ENCODE results near the gene NSF. TPM values are rescaled to one million over a fixed set of nuclear protein-coding genes. Genes with fewer than 3 reads are reported as not detected.

The NSF gene
- total and polyA plus RNA-seq, 12 donors: 7.5 to 101 (median 44.8) TPM

DNA sequence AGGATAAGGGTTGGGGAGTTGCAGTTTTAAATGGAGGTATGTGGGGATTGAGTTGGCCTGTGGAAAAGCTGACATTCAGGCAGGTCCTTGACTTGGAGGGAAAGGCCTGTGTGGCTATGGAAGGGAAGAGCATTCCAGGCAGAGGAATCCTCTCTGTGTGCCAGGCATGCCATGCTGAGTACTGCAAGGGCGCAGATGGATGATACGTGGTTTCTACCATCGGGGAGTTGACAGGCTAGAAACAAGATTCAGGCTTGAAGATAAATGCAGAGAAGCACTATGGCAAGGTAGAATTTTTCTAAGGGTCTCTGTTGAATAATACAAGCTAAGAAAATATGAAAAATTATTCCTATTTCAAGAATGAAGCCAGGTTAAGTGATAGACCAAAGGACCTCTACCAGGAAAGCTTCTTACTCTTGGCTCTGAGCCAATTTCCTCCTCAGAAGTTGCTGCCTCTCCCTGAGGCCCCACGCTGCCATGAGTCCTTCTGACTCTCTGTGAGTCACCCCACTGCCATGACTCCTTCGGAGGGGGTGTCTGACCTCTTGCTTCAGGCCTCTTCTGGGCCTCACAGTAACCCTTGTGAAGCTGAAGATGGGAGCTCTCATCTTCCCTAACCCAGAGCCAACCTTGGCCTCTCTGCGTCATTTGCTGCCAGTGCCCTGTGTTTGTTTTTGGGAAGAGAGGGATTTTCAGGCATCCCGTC is 152.2 kb downstream of the NSF start:
- H3K4me1 ChIP-seq (replicated peaks in 1 of 2): no peaks in the 10 kb centered on the region
- H3K27ac ChIP-seq: no peak overlapping the region
- TF ChIP-seq, protein P1, sequence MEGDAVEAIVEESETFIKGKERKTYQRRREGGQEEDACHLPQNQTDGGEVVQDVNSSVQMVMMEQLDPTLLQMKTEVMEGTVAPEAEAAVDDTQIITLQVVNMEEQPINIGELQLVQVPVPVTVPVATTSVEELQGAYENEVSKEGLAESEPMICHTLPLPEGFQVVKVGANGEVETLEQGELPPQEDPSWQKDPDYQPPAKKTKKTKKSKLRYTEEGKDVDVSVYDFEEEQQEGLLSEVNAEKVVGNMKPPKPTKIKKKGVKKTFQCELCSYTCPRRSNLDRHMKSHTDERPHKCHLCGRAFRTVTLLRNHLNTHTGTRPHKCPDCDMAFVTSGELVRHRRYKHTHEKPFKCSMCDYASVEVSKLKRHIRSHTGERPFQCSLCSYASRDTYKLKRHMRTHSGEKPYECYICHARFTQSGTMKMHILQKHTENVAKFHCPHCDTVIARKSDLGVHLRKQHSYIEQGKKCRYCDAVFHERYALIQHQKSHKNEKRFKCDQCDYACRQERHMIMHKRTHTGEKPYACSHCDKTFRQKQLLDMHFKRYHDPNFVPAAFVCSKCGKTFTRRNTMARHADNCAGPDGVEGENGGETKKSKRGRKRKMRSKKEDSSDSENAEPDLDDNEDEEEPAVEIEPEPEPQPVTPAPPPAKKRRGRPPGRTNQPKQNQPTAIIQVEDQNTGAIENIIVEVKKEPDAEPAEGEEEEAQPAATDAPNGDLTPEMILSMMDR (IDR thresholded peaks at IDR 0.05): no peak
- no peak for TF ChIP-seq POLR2A (IDR thresholded peaks at IDR 0.05)
- H3K4me3 ChIP-seq: no peak overlapping the region
- H3K27me3 ChIP-seq: no peaks in the 10 kb centered on the region
- H3K36me3 ChIP-seq (replicated peaks in 1 of 2): no peaks in the 10 kb centered on the region
- intact Hi-C loops (cut with DNase I): no loop called here
- no peaks in the 10 kb centered on the region for H3K9me3 ChIP-seq (replicated peaks in 1 of 3)
- DNase-seq: peak in 5 of 7 donors; percentile 56 to 69 (median 62)
- 64 to 76% (median 71%) methylated on average over 7 of the region's 7 CpGs for WGBS, 4 donors

DNA sequence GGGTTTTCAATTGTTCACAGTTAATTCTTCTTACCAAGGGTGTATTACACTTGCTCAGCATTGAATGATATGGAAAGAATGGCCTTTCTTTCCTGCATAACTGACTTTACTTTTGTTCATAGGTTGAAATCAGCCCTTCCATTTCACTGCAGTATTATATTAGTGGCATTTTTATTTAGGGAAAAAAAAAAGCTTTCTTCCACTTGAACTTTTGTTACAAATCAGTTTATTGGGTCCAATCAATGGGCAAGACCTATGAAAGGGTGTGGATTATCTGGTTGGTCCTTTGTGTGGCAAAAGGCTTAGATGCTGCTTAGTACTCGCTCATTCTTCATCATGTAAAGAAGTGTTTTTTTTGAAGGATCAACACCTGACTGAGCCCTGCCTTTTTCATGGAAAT is 154.0 kb downstream of the NSF start:
- no peak for DNase-seq
- H3K27ac ChIP-seq: no peak overlapping the region
- H3K36me3 ChIP-seq (replicated peaks in 1 of 2): no peaks in the 10 kb centered on the region
- WGBS, 4 donors: 96 to 100% (median 100%) methylated on average over 1 of the region's 1 CpG
- H3K4me1 ChIP-seq (replicated peaks in 1 of 2): no peaks in the 10 kb centered on the region
- no peak overlapping the region for H3K4me3 ChIP-seq
- intact Hi-C loops (cut with DNase I): no loop called here
- TF ChIP-seq, protein P1 (IDR thresholded peaks at IDR 0.05): no peak
- no peak for TF ChIP-seq POLR2A (IDR thresholded peaks at IDR 0.05)
- H3K9me3 ChIP-seq (replicated peaks in 1 of 3): no peaks in the 10 kb centered on the region
- H3K27me3 ChIP-seq: no peaks in the 10 kb centered on the region

DNA sequence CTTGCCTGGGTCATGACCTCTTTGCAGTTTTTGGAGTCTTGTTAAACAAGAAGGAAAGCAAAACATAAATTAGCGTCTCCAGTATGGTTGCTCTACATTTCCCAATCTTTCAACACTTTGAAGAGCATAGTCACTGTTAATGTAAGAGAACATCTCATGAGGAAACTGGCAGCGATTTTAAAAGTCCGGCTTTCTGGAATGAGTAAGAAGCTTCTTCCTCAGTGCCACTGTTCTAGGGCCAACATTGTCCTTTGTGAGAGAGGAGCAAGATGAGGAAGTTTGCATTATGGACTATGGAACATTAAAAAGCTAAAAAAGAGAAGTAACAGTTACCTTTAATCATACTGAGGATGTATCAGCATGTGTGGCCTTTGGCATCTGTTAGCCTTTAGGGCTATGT is 154.9 kb downstream of the NSF start:
- no peak for DNase-seq
- 79 to 93% (median 90%) methylated on average over 3 of the region's 3 CpGs for WGBS, 4 donors
- intact Hi-C loops (cut with DNase I): no loop called here
- H3K9me3 ChIP-seq (replicated peaks in 1 of 3): no peaks in the 10 kb centered on the region
- H3K4me3 ChIP-seq: no peak overlapping the region
- TF ChIP-seq, protein P1 (IDR thresholded peaks at IDR 0.05): no peak
- TF ChIP-seq POLR2A (IDR thresholded peaks at IDR 0.05): no peak
- no peaks in the 10 kb centered on the region for H3K27me3 ChIP-seq
- no peaks in the 10 kb centered on the region for H3K4me1 ChIP-seq (replicated peaks in 1 of 2)
- H3K36me3 ChIP-seq (replicated peaks in 1 of 2): no peaks in the 10 kb centered on the region
- no peak overlapping the region for H3K27ac ChIP-seq

DNA sequence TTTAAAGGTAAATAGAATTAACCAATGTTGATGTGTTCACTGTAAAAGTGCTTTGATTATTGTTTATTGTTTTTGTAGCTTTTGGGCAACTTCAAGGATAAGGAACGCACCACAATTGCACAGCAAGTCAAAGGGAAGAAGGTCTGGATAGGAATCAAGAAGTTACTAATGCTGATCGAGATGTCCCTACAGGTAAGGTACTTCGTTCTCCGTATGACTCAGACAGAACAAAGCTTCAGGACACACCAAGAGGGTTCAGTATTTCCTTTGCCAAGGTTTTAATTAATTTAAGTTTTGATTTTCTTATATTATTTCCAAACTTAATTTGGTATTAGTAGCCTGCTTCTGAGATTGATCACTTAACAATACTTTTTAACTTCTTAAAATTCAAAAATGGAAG is 161.0 kb downstream of the NSF start:
- Histone ChIP-seq H3K27me3 (no peaks in the 10 kb centered on the region), H3K36me3 (replicated peaks in 1 of 2) (peaks cover 0 to 29% of the 10 kb centered on the region in 2 donors), H3K27ac (no peak overlapping the region), H3K4me1 (replicated peaks in 1 of 2) (no peaks in the 10 kb centered on the region), H3K9me3 (replicated peaks in 1 of 3) (no peaks in the 10 kb centered on the region), H3K4me3 (no peak overlapping the region)
- TF ChIP-seq POLR2A (IDR thresholded peaks at IDR 0.05): no peak
- TF ChIP-seq, protein P1 (IDR thresholded peaks at IDR 0.05): no peak
- intact Hi-C loops (cut with DNase I): no loop called here
- 95 to 99% (median 98%) methylated on average over 4 of the region's 4 CpGs for WGBS, 4 donors
- no peak for DNase-seq

All from adrenal gland (tissue), 12 donors.